Smooth muscle cell (in vitro differentiated cells): ENCODE data around the gene GSTM3. TPM values are rescaled to one million over a fixed set of nuclear protein-coding genes. Genes with fewer than 3 reads are reported as not detected.

Experiments
- DNase-seq: peaks from one replicate; lab custom pipeline; 2025; ENCODE audit not compliant: unreplicated experiment; lab: John Stamatoyannopoulos, UW
- H2AFZ ChIP-seq: fragments of 200-600 bp; sonication (generic); 2 replicates; pipeline ENCODE4 v1.6.0; 2016; ENCODE audit warnings: antibody characterized with exemption, low read depth, mild to moderate bottlenecking
- H3F3A ChIP-seq: fragments of 200-600 bp; sonication (generic); 2 replicates; pipeline ENCODE4 v1.6.0; 2017; ENCODE audit warnings: antibody characterized with exemption, low read depth
- H3K27ac ChIP-seq: fragments of 200-600 bp; sonication (generic); 2 replicates; pipeline ENCODE4 v1.5.1; 2016; ENCODE audit warnings: low read depth, mild to moderate bottlenecking
- H3K27me3 ChIP-seq: fragments of 200-600 bp; sonication (generic); 2 replicates; pipeline ENCODE4 v1.6.1; 2016; ENCODE audit warnings: low read depth, mild to moderate bottlenecking
- H3K36me3 ChIP-seq: fragments of 200-600 bp; sonication (generic); 2 replicates; pipeline ENCODE4 v1.5.1; 2016; ENCODE audit warnings: low read depth
- H3K4me1 ChIP-seq: fragments of 200-600 bp; sonication (generic); 2 replicates; pipeline ENCODE4 v1.5.1; 2016; ENCODE audit warnings: low read depth
- H3K4me2 ChIP-seq: fragments of 200-600 bp; sonication (generic); 2 replicates; pipeline ENCODE4 v1.6.0; 2016; ENCODE audit warnings: mild to moderate bottlenecking
- H3K4me3 ChIP-seq: fragments of 200-600 bp; sonication (generic); 2 replicates; pipeline ENCODE4 v1.5.1; 2016; ENCODE audit warnings: mild to moderate bottlenecking
- H3K79me2 ChIP-seq: fragments of 200-600 bp; sonication (generic); 2 replicates; pipeline ENCODE4 v1.6.0; 2016; ENCODE audit warnings: low read depth, mild to moderate bottlenecking
- H3K9ac ChIP-seq: fragments of 200-600 bp; sonication (generic); 2 replicates; pipeline ENCODE4 v1.6.0; 2016; ENCODE audit warnings: low read depth
- H3K9me3 ChIP-seq: fragments of 200-600 bp; sonication (generic); replicated peaks from 2 replicates; pipeline ENCODE4 v1.5.1; 2016; ENCODE audit warnings: low read depth
- H4K20me1 ChIP-seq: fragments of 200-600 bp; sonication (generic); 2 replicates; pipeline ENCODE4 v1.6.0; 2016; ENCODE audit warnings: low read depth
- CTCF ChIP-seq: fragments of 200-600 bp; sonication (generic); IDR thresholded peaks from 2 replicates; pipeline ENCODE4 v1.5.1; 2017; ENCODE audit warnings: borderline replicate concordance, mild to moderate bottlenecking, antibody characterized with exemption; ENCODE audit not compliant: insufficient read depth, poor library complexity, severe bottlenecking
- WGBS: methylation state at CpG from one replicate; pipeline ENCODE4 v1.1.7; 2016; ENCODE audit warnings: low lambda C conversion rate; 5-methylcytosine and 5-hydroxymethylcytosine counted together
- polyA plus RNA-seq: library from polyadenylated mRNA; unstranded; fragments of >200 nt; fragmentation: Nextera tagmentation; extraction: Ambion mirVana; gene quantifications from 2 replicates; pipeline ENCODE4 v1.2.1, GENCODE V29; 2016
- total RNA-seq: library from RNA; depleted of rRNA; stranded (reverse); fragments of >200 nt; gene quantifications from 2 replicates; pipeline ENCODE4 v1.2.3, GENCODE V29; 2014

GSTM3 gene
- total and polyA plus RNA-seq, 2 experiments from 2014 or later, result 153 to 218 TPM

GRCh38 chr1:109721042-109721441, 19.8 kb downstream of the GSTM3 start:
- H2AFZ ChIP-seq, result no peak overlapping the region
- 59% methylated on average over 5 of the region's 5 CpGs for WGBS
- H3K36me3 ChIP-seq, result no peaks in the 10 kb centered on the region
- H3F3A ChIP-seq, result no peaks in the 10 kb centered on the region
- no peaks in the 10 kb centered on the region for H3K4me1 ChIP-seq
- H3K4me3 ChIP-seq, result no peak overlapping the region
- no peak overlapping the region for H3K27ac ChIP-seq
- TF ChIP-seq CTCF, result no peak
- H3K79me2 ChIP-seq, result no peaks in the 10 kb centered on the region
- no peak overlapping the region for H3K4me2 ChIP-seq
- no peaks in the 10 kb centered on the region for H3K9me3 ChIP-seq
- H4K20me1 ChIP-seq, result no peaks in the 10 kb centered on the region
- no peaks in the 10 kb centered on the region for H3K27me3 ChIP-seq
- no peak overlapping the region for H3K9ac ChIP-seq
- no peak for DNase-seq

- TF ChIP-seq CTCF, result no peak
- Histone ChIP-seq H3K27me3 (no peaks in the 10 kb centered on the region), H3K4me2 (peak overlapping the region; percentile 24), H3K4me1 (no peaks in the 10 kb centered on the region), H2AFZ (no peak overlapping the region), H3K9me3 (no peaks in the 10 kb centered on the region), H3K79me2 (no peaks in the 10 kb centered on the region), H3F3A (no peaks in the 10 kb centered on the region), H4K20me1 (no peaks in the 10 kb centered on the region), H3K27ac (peak overlapping the region; percentile 23), H3K36me3 (no peaks in the 10 kb centered on the region), H3K9ac (no peak overlapping the region), H3K4me3 (no peak overlapping the region)
- DNase-seq, result no peak
- 45% methylated on average over 5 of the region's 5 CpGs for WGBS
Observed at GRCh38 chr1:109719337-109719837, 21.5 kb downstream of the GSTM3 start.

GRCh38 chr1:109718495-109718894, 22.3 kb downstream of the GSTM3 start:
- no peaks in the 10 kb centered on the region for H3K79me2 ChIP-seq
- H3K4me2 ChIP-seq, result no peak overlapping the region
- DNase-seq, result no peak
- no peak overlapping the region for H3K27ac ChIP-seq
- no peak for TF ChIP-seq CTCF
- no peak overlapping the region for H3K4me3 ChIP-seq
- H4K20me1 ChIP-seq, result no peaks in the 10 kb centered on the region
- no peaks in the 10 kb centered on the region for H3F3A ChIP-seq
- no peaks in the 10 kb centered on the region for H3K36me3 ChIP-seq
- H3K4me1 ChIP-seq, result no peaks in the 10 kb centered on the region
- no peak overlapping the region for H3K9ac ChIP-seq
- no peak overlapping the region for H2AFZ ChIP-seq
- WGBS, result 95% methylated on average over 2 of the region's 2 CpGs
- H3K27me3 ChIP-seq, result no peaks in the 10 kb centered on the region
- no peaks in the 10 kb centered on the region for H3K9me3 ChIP-seq

- no peaks in the 10 kb centered on the region for H3K4me1 ChIP-seq
Observed at GRCh38 chr1:109717729-109718128, 23.1 kb downstream of the GSTM3 start.

More at GRCh38 chr1:109717729-109718128, 23.1 kb downstream of the GSTM3 start:
- no peak for DNase-seq
- no peak overlapping the region for H2AFZ ChIP-seq
- no peak for TF ChIP-seq CTCF
- H3K4me3 ChIP-seq, result no peak overlapping the region
- H3K36me3 ChIP-seq, result no peaks in the 10 kb centered on the region
- WGBS, result 86% methylated on average over 5 of the region's 5 CpGs
- no peaks in the 10 kb centered on the region for H3K79me2 ChIP-seq
- H3K9me3 ChIP-seq, result no peaks in the 10 kb centered on the region
- H3K9ac ChIP-seq, result no peak overlapping the region
- H4K20me1 ChIP-seq, result no peaks in the 10 kb centered on the region
- no peaks in the 10 kb centered on the region for H3K27me3 ChIP-seq
- H3F3A ChIP-seq, result no peaks in the 10 kb centered on the region
- H3K4me2 ChIP-seq, result no peak overlapping the region
- no peak overlapping the region for H3K27ac ChIP-seq
